GM19193 (cell line): ENCODE data around the gene SMTNL1.

ENCODE experiments used
- POLR2A ChIP-seq: IDR thresholded peaks from 4 replicates; pipeline ENCODE4 v1.6.1; 2011; ENCODE audit not compliant: insufficient read depth, insufficient read length; ENCODE audit errors: extremely low read depth

Gene SMTNL1

DNA sequence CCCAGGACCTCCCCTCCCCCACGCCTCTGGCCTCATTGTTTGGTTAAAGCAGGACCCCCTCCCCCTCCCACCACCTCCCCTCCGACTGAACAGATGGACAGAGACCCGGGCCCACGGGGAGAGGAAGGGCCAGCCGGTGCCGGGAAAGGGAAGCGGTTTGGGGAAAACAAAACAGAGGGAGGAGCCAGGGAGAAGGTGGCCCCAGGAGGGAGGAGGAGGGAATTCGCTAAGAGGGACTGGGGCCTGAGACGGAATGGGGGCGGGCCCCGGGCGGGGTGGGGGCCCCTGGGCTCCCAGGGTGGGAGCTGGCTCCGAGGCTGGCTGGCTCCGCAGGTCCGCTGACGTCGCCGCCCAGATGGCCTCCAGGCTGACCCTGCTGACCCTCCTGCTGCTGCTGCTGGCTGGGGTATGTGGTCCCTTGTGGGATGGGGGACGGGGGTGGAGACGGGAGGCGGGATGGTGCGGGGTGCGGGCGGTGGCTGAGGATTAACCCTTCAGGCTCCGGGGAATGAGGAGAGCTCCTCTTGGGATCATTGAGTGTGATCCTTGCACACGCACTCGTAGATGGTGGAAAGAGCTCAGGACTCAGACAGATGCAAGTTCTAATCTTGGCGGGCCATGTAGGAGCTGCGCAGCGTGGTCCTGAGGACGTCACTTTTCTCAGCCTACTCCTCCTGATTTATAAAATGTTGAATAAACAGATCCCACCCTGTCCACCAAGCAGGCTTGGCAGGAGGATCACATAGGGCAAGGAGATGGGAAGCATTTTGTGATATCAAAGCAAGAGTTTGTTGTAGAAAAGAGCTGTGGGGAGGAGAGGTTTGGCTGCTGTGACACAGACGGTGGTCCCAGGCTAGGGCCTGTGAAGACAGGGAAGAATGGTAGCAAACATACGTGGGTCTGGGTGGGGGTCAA lies 60.8 kb downstream of the SMTNL1 start:
- no peak for TF ChIP-seq POLR2A

DNA sequence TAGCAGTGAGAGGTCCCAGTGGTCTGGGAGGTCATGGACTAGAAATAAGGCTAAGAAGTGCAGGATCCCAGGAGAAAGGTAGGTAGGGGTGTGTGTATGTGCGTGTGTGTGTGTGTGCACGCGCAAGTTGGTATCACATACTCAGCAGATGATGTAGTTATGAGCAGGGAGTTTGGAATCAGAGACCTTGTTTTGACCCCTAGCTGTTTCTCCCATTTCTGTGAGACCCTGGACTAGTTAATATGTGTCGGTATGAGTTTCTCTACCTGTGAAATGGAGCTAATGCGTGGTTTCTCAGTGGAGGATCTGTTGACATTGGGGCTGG lies 61.4 kb downstream of the SMTNL1 start:
- no peak for TF ChIP-seq POLR2A

DNA sequence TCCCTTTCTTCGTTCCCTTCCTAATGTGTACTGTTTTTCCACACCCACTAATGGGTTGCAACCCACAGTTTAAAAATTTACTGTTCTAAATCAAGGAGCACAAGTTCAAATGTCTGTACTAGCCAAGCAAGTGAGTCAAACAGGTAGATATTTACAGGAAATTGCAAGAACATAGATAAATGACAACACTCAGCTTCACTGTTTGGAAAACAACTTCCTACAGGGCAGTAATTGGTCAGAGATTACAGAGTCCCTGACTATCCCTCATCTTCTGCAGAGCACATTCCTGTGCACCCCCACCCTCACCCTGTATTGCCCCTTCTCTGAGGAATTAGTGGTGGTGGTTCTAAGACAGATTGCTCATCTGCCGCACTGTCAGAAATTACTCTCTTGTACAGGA lies 62.0 kb downstream of the SMTNL1 start:
- no peak for TF ChIP-seq POLR2A
